ENCODE data around the gene GPATCH11. TPM values are rescaled to one million over a fixed set of nuclear protein-coding genes. Genes with fewer than 3 reads are reported as not detected.

GPATCH11 gene
- polyA plus RNA-seq, 2 of the 4 experiments (the other 2 are of a cell fraction) = 9.0 to 10.4 TPM

- 85% methylated on average over 1 of the region's 1 CpG for WGBS (ENCODE audit: missing lambda C conversion rate)
- no peak for DNase-seq (ENCODE audit: low read depth in 1 of 2, low spot score in 1 of 2)
- FAIRE-seq = no peak
- Histone ChIP-seq H3K4me2 (no peak overlapping the region), H3K9me3 (no peaks in the 10 kb centered on the region), H3K27ac (no peak overlapping the region), H3K4me3 (no peak overlapping the region), H3K4me1 (no peaks in the 10 kb centered on the region)
- peak in 1 of 2 experiments; percentile 37; a peak in 2 of 6 replicates for ATAC-seq
- TF ChIP-seq ZSCAN20 (CRISPR knock-in tag; IDR thresholded peaks at IDR 0.05) (no peak), HOXA7 (CRISPR knock-in tag; IDR thresholded peaks at IDR 0.05) (no peak), HEYL (CRISPR knock-in tag; IDR thresholded peaks at IDR 0.05) (no peak), CHD4 (IDR thresholded peaks at IDR 0.05; ENCODE audit: borderline replicate concordance) (no peak), EHF (CRISPR knock-in tag; IDR thresholded peaks at IDR 0.05) (no peak), REST (IDR thresholded peaks at IDR 0.05) (no peak), TFCP2L1 (CRISPR knock-in tag; IDR thresholded peaks at IDR 0.05) (no peak), JUNB (IDR thresholded peaks at IDR 0.05) (no peak), E2F6 (IDR thresholded peaks at IDR 0.05; ENCODE audit: borderline replicate concordance, low read depth) (no peak), KDM1A (IDR thresholded peaks at IDR 0.05; ENCODE audit: low read depth) (no peak), ATOH8 (CRISPR knock-in tag; IDR thresholded peaks at IDR 0.05; ENCODE audit: low read depth) (no peak), RCOR1 (IDR thresholded peaks at IDR 0.05; ENCODE audit: low read depth, low read length) (no peak), BCL3 (IDR thresholded peaks at IDR 0.05) (no peak)
- ChIA-PET POLR2A (no interaction called here), CTCF (interaction anchor here (1.0 to 1.3 kb wide), 3 partner anchors 10 to 53 kb away, joined by 3 read pairs; no protein-coding TSS in a partner anchor)
These were observed 12.2 kb downstream of the GPATCH11 start for GRCh38 chr2:37096568-37096967.

GRCh38 chr2:37098416-37099118 is 14.2 kb downstream of the GPATCH11 start:
- TF ChIP-seq ATOH8 (CRISPR knock-in tag; IDR thresholded peaks at IDR 0.05; ENCODE audit: low read depth) = no peak
- 89% methylated on average over 4 of the region's 4 CpGs for WGBS (ENCODE audit: missing lambda C conversion rate)
- ATAC-seq (no peak), DNase-seq (ENCODE audit: low read depth in 1 of 2, low spot score in 1 of 2) (no peak), FAIRE-seq (no peak)
- CTCF ChIA-PET = no interaction called here
- Histone ChIP-seq H3K4me3 (no peak overlapping the region), H3K9me3 (no peaks in the 10 kb centered on the region), H3K4me2 (no peak overlapping the region), H3K27ac (no peak overlapping the region), H3K4me1 (peaks cover 3% of the 10 kb centered on the region)
- POLR2A ChIA-PET = no interaction called here

GRCh38 chr2:37100054-37100453 is 15.7 kb downstream of the GPATCH11 start:
- ATAC-seq = peak; percentile 56 to 59; a peak in 3 of 6 replicates
- 27% methylated on average over 1 of the region's 1 CpG for WGBS (ENCODE audit: missing lambda C conversion rate)
- no peak for DNase-seq (ENCODE audit: low read depth in 1 of 2, low spot score in 1 of 2)

More at GRCh38 chr2:37100054-37100453, 15.7 kb downstream of the GPATCH11 start:
- Histone ChIP-seq H3K4me3 (no peak overlapping the region), H3K27ac (no peak overlapping the region), H3K4me1 (peaks cover 14% of the 10 kb centered on the region), H3K4me2 (no peak overlapping the region), H3K9me3 (no peaks in the 10 kb centered on the region)
- TF ChIP-seq RARB (CRISPR knock-in tag; IDR thresholded peaks at IDR 0.05) (no peak), MAZ (IDR thresholded peaks at IDR 0.05; ENCODE audit: borderline replicate concordance, low read depth, low read length) (no peak), POLR2A (IDR thresholded peaks at IDR 0.05; ENCODE audit: low read length) (no peak)
- ChIA-PET CTCF (no interaction called here), POLR2A (no interaction called here)
- FAIRE-seq = no peak

Measured in A549 (cell line).